GM13977 (cell line): Measurements from ENCODE around the gene ALKBH7.
"Not testable (repeated sequence)": the region's sequence is repeated elsewhere in the genome, so short reads cannot be mapped to it uniquely, and the experiment has no call there.

Source experiments
- DNase-seq: peaks from one replicate; pipeline ENCODE4 v3.0.0; 2012; ENCODE audit warnings: low spot score
- CTCF ChIP-seq: IDR thresholded peaks from 2 replicates; pipeline ENCODE4 v1.5.1; 2012; ENCODE audit warnings: mild to moderate bottlenecking, control low read depth; ENCODE audit not compliant: insufficient read depth; ENCODE audit errors: extremely low read depth, missing control alignments
- in situ Hi-C: fragments of 300-500 bp; cut with MboI; formaldehyde crosslinking; loops from one replicate; pipeline ENCODE4 v1.12.0; 2022; ENCODE audit warnings: low sequenced_read_pairs, low pct_unique_long_range_greater_than_20kb, mixed read lengths, inconsistent platforms; ENCODE audit not compliant: unreplicated experiment

ALKBH7 gene

DNA sequence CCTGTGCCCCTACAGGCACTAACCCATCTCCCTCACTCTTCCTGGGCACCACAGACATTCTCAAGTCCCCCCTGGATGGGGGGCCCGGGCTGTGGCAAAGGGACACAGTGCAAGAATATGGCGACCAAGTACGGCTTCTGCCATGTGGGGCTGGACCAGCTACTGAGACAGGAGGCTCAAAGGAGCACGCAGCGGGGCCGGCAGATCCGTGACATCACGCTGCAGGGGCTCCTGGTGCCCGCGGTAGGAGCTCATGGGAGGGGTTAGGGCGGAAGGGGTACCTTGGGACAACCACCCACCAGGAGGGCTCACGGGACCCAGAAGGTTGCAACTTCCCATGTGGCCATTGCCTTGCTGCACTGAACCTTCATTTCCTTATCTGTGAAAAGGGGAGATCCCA lies 23.7 kb downstream of the ALKBH7 start:
- TF ChIP-seq CTCF = no peak
- in situ Hi-C loops = no loop called here
- DNase-seq = no peak

DNA sequence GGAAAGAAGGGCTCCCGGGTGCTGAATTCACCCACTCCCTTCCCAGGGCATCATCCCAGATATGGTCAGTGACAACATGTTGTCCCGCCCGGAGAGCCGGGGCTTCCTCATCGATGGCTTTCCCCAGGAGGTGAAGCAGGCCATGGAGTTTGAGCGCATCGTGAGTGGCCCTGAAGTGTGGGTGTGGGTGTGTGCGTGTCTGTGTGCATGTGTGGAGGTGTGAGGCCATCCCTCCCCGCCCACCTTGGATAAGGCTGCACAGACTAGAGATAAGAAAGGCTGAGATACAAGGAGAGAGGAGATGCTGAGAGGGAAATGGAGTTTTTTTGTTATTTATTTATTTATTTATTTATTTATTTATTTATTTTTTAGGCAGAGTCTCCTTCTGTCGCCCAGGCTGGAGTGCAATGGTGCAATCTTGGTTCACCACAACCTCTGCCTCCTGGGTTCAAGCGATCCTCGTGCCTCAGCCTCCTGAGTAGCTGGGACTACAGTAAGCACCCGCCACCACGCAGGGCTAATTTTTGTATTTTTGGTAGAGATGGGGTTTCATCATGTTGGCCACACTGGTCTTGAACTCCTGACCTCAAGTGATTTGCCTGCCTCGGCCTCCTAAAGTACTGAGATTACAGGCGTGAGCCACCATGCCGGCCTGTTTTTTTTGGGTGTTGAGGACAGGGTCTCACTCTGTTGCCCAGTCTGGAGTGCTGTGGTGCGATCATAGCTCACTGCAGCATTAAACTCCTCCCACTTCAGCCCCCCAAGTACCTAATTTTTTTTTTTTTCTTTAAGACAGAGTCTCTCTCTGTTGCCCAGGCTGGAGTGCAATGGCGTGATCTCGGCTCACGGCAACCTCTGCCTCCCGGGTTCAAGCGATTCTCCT lies 27.7 kb downstream of the ALKBH7 start:
- in situ Hi-C loops, DNase-seq: not testable (repeated sequence)

- no peak for DNase-seq
- in situ Hi-C loops = no loop called here
- TF ChIP-seq CTCF = no peak
These were observed 29.5 kb downstream of the ALKBH7 start for GRCh38 chr19:6402058-6402457.

GRCh38 chr19:6402837-6403608 lies 30.4 kb downstream of the ALKBH7 start:
- no peak for DNase-seq
- in situ Hi-C loops = no loop called here
- TF ChIP-seq CTCF = no peak

DNA sequence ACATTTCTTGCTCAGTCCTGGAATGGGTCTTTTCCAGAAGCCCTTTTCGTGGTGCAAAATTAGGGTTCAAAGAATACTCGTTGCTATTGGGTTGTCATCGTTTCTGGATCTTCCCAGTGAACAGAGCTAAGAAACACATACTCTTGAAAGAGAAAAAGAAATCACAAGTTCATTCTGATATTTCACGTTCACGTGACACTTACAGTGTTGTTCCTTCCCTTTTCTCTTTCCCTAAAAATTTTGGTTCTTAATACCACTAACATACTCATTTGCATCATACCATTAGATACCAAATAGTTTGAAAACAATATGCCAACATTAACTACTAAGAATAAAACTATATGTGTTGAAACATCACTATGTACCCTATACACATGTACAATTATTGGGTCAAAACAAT lies 33.8 kb downstream of the ALKBH7 start:
- no peak for DNase-seq
- in situ Hi-C loops = no loop called here
- TF ChIP-seq CTCF = no peak

- no peak for DNase-seq
- in situ Hi-C loops = no loop called here
- TF ChIP-seq CTCF = no peak
These were observed 36.8 kb downstream of the ALKBH7 start for GRCh38 chr19:6409346-6409745.

GRCh38 chr19:6412061-6412446 lies 39.5 kb downstream of the ALKBH7 start:
- in situ Hi-C loops = no loop called here
- DNase-seq = no peak
- no peak for TF ChIP-seq CTCF
